Left renal cortex interstitium (tissue), 4 donors: ENCODE results near the gene TESK2. TPM values are rescaled to one million over a fixed set of nuclear protein-coding genes. Genes with fewer than 3 reads are reported as not detected.
A peak's percentile ranks its signal among the peaks of the same experiment; 100 is the strongest.

Experiments
- DNase-seq, 4 donors: peaks; one replicate each; pipeline ENCODE4 v3.0.0-alpha.2; 2013; ENCODE audit warnings: low read depth in 4 of 4, low spot score in 2 of 4, missing footprints in 1 of 4
- polyA plus RNA-seq, 4 donors: library from polyadenylated mRNA; unstranded; fragments of 120-200 nt; gene quantifications; one replicate each; pipeline ENCODE4 v1.2.1, GENCODE V29; 2013; ENCODE audit not compliant: insufficient read length in 4 of 4

Gene TESK2
- polyA plus RNA-seq, 4 donors, result 6.6 to 7.7 (median 6.9) TPM

DNA sequence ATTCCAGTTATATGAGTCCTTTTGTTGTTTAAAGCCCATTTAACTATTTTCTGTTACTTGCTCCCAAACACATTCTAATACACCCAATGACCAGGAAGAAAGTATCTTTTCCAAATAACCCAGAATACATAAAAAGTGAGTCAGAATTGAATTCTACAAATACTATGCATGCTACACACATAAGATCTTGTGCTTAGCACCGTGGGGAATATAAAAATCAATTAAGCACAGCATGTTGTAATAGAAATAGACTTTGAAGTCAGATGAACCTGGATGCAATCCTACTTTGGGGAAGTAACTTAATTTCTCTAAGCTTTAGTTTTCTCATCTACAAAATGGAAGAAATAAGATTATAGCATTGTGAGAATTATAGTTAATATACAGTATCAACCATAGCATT, 110.2 kb downstream of the TESK2 start:
- DNase-seq, result no peak

DNA sequence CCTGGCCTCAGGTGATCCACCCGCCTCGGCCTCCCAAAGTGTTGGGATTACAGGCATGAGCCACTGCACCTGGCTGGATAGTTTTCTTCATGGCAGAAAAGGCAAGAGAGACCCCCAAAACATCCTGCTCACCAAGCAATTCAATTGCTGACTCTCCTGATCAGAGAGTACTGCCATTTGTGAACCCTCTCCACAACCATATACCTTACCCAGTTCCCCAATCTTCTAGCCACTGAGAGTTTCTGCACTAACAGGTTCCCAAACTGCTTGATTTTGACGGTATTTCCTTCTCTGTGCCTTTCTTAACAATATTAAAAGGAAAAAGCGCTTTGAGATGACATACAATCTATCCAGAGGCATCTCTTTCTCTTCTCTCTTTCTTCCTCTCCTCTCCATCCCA, 110.8 kb downstream of the TESK2 start:
- DNase-seq, result no peak

DNA sequence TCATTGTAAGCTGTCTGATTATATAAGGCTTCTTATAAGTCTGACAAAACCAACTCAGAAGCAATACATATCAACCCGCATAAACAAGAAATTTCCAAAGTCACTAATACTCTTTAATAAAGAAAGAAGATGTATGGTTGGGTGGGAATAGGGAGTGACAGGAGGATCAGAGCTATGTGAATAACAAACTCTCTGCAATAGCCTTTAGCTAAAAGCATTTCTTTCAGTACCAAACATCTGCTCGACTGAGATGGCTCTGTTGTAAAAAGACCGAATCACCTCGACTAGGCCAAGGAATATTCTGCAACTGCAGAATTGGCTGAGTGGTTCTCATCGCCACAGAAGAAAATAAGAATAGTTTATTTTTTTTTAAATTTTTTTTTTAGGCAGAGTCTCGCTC, 111.4 kb downstream of the TESK2 start:
- DNase-seq, result no peak

DNA sequence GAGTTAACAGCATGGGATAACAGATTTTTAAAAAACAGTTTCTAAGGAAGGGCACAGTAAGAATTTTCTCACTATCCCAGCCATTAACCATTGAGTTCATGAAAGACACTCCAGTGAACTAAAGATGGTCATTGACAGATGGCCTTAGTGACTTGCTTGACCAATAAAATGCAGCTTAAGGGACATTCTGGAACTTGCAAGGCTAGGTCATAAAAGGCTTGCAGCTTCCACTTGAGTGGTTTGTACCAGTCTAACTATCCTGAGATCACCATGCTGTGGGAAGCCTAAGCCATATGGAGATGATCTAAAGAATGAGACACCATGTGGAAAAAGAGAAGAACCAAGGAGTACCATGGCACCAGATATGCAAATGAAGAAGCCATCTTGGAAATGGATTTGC, 112.8 kb downstream of the TESK2 start:
- no peak for DNase-seq

DNA sequence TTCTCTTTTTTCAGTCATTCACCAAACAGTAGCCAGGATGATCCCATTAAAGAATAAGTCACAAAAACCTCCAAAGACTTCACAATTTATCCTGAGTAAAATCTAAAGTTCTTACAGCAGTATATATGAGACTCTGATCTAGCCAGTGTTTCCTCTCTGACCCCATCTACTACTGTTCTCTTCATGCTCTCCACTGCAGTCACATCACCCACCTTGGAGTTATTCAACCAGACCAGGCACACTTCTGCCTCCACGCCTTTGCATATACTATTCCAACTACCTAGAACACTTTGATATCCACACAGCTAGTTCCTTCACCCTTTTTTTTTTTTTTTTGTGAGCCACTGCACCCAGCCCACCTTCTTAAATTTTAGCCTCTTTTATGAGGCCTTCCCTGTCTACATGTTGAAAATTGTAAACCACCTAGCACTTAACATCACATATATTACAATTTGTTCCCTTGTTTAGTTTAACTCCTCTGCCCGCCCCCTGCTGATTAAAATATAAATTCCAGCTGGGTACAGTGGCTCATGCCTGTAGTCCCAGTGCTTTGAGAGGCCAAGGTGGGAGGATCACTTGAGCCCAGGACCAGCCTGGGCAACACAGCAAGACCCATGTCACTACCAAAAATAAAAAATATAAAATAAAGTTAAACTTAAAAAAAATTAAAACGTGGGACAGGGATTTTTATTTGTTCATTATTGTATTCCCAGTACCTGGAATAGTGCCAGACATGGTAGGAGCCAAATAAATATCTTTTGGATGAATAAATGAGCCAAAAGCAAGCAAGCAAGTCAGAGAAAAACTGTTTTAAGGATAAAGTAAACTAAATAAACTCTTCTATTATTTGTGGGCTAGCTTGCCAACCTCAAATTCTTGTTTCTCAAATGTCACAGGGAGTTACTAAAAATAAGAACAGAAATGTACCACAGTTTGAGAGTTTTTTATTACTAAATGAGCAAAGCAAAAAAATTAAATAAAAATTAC, 115.6 kb downstream of the TESK2 start:
- no peak for DNase-seq

DNA sequence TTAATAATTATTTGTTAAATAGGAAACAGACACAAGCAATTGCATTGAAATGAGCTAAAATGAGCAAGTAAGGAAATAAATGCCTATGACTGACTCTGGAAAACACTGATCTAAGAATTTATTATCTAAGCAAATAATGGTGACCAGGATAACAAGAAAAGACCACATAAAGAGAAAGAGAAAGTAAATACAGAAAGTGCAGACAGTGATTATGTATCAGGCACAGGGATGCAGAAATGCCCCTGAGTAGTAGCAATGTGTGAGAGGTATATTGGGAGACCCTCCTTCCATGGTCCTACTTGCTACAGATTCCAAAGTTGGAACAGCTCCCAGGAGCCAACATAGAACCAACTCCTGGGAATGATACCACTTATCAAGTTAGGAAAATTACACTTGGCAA, 117.4 kb downstream of the TESK2 start:
- no peak for DNase-seq

DNA sequence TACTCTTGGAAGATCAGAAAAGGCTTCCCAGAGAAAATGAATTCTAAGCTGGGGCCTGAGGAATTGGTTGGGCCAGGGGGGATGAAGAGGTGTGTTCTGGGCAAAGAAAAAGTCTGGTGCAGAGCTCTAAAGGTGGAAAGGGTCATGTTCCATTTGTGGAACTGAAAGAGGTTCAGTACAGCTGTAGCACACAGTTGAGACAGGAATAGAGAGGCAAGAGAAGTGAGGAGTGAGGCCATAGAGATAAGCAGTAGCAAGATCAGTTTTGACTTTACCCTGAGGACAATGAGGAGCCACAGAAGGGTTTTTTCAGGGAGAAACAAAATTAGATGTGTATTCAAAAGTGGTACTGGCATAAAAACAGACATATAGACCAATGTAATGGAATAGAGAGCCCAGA, 120.4 kb downstream of the TESK2 start:
- DNase-seq, result no peak

DNA sequence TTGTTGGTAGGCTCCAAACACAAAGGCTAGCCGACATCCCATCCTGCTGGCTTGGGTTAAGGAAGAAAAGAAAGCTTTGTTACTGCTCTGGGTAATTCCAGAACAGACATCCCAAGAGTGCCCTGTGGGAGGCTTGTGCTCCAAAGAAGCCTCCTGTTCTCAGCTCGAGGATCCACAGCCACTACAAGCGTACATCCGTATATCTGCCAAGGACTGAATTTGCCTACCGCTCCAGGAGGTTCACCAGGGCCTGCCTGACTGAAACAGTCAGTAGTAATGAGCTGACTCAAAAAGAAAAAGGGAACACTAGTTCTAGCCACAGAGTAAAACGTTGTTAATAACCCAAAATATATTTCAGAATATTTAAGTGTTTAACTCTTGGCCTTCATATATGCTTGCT, 125.9 kb downstream of the TESK2 start:
- no peak for DNase-seq

DNA sequence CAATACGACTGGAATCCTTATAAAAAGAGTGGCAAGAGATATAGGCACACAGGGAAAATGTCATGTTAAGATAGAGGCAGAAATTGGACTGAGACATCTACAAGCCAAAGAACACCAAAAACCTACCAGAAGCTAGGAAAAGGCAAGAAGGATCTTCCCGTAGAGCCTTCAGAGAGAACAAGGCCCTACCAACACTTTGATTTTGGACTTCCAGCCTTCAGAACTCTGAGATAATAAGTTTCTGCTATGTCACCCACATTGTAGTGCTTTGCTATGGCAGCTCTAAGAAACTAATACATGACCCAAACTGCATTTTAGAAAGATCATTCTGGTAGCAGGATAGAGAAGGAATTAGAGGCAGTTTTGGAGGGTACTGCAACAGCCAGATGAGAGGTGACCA, 126.7 kb downstream of the TESK2 start:
- DNase-seq, result no peak

DNA sequence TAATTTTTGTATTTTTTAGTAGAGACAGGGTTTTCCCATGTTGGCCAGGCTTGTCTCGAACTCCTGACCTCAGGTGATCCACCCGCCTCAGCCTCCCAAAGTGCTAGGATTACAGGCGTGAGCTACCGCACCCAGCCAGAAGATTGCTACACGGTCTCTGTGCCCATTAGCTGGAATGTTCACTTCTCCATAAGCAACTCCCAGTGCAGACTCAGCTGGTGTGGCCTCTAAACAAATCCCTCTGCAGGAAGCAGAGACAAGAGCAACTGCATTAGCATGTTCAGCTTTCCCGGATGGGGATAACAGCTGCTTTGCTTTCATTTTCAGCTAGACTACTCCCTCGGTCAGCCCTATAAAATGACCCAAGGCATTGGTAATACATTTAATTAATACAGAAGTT, 130.0 kb downstream of the TESK2 start:
- DNase-seq, result peak in 1 of 4 donors; percentile 29

DNA sequence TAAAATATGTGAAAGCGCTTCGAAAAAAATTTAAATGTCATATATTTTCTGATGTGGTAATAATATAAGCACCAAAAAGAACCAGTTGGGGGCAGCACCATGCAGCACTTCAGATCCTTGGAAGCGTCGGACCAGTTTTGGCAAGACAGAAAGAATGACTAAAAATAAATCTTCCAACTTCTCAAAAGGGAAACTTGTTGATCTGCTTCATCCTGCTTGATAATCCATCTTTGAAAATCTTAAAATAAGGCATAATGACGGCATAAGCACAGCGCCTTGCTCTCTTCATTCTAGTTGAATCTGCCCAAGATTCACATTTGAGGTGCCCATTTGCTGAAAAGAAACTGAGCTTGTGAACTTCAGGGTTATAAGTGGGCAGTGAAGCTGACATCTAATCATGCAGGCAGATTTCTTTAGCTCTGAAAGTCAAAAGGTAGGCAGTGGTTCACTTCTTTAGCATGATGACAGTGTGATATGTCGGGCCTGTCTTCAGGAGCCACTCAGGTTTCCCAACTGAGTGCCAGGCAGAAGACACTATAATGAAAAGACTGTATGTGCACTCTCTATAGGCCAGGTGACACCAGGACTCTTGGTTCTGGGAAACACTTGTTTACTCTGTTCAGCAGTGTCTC, 131.0 kb downstream of the TESK2 start:
- peak in 2 of 4 donors; percentile 35 to 53 for DNase-seq

DNA sequence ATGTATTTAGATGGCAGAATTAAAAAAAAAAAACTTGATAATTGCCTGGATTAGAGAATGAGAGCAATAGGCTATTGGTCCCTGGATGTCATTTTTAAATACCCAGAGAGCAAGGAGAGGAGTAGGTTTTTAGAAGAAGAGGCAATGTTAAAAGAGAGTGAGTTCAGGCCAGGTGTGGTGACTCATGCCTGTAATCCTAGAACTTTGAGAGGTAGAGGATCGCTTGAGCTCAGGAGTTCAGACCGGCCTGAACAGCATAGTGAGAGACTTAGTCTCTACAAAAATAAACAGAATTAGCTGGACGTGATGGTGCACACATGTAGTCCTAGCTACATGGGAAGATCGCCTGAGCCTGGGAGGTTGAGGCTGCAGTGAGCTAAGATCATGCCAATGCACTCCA, 134.8 kb downstream of the TESK2 start:
- DNase-seq, result no peak

DNA sequence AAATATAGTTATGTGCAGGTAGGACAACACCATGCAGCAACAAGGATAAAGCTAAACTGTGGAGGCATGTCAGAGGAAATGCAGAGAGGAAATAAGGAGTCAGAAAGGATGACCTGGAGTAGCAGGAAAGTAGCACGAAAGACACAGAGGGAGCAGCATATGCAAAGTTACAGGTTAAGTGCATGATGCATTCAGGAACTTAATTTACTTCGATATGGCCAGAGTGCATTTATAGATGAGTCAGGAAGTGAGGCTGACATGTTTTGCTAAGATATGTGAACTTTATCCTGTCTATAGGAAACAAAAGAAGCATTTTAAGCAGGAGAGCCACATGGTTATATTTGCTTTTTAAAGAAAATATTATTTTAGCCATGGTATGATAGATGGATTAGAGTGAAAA, 135.3 kb downstream of the TESK2 start:
- no peak for DNase-seq

DNA sequence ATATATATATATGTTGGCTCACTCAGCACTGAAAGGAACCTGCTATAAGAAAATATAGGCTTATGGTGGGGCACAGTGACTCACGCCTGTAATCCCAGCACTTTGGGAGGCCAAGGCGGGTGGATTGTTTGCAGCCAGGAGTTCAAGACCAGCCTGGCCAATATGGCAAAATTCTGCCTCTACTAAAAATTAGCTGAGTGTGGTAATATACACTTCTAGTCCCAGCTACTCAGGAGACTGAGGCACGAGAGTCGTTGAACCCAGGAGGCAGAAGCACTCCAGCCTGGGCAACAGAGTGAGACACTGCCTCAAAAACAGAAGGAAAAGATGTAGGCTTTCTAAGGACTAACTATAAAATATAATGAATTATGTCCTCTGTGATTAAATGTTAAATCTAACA, 136.1 kb downstream of the TESK2 start:
- DNase-seq, result no peak

DNA sequence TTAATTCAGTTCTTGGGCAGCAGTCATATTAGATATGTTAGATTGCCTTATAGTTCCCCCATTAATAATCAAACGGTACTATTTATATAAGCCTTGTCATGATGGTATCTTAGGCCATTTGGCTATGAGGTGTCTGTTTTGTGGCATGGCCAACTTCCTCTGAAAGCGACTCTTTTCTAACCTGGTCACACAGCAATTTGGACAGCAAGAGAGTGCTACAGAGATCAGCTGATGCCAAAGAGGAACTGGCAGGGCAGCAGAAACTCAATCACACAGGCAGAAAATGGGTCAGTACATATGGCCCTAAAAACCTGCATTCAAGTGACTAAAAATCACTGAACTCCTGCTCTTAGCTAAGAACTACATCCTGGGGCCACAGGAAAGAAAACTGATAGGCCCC, 137.3 kb downstream of the TESK2 start:
- DNase-seq, result no peak

DNA sequence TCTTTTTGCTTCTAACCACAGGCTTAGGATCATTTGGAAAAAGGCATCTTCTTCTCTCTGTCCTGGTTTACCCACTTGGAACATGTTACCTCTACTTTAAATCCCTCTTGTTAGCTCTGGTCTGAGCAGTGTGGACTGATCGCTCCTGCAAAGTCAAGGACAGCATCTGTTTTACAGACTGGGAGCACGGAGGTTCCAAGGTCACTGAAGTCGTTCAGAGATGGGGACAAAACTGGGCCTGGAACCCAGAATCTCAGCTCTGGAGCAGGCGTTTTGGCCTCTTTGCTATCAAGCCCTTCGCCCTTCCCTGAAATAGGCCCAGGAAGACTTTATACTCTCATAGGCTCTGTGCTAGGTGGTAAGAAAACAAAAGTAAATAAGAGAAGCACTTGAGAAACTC, 139.5 kb downstream of the TESK2 start:
- no peak for DNase-seq

DNA sequence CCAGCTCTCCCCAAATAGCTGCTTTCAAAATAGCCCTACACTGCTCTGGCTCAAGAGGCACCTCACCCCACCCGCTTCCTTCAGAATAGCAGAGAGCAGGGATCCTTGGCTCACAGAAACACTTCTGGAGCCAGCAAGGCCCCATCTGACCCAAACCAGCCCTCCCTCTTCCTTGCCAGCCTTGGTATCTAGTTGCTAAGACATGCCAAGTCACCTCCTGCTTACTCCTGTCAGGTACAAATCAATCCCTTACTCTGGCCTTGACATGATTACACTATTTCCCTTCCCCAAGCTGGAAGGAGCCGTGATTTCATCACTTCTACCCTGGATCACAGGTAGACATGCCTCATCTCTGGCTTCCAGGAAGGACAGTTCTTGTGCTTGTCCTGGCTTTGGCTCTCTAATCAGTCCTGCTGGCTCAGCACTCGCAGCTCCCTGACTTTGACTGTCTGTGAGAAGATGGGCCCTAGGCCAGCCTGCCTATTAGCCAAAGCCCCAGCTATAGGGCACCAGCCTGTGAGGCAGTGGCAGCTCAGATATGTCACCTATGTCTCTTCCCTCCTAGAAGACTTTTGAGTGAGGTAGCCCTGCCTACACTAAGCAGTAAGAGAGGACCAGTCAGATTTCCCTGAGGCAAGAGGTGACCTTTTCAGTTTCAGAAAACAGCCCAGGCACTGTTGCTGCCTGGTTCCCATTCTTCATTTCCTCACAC, 141.8 kb downstream of the TESK2 start:
- DNase-seq, result no peak

DNA sequence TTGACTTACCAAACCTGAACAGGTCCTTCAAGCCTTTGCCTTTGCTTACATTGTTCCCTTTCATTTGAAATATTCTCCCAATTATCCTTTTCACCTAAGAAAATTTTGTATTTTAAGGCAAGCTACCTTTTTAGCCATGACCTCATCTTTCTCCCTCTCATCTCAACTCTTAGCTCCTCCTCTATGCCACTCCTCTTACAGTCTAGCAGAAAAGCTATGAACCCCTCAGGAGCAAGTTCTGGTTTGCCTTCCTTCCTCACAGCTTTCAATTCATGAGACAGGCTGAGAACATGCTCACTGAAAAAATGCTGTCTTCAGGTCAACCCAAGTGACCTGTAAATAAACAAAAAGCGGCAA, 142.4 kb downstream of the TESK2 start:
- DNase-seq, result no peak

DNA sequence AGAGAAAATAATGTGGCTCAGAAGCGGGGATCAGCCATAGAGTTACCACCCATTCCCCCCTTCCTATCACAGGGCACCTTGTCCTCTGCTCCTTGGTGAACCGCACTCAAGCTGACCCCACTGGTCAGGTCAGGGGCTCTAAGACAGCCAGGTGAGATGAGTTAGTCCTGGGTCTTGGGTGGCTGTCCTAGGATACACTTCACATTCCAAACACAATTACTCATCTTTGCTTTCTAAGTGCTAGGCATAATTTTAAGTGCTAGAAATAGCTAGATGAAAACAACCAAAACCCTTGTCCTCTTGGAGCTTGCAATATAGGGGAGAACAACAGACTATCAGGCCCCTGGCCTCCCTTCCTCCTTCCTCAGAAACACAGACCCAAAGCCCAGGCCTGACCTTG, 142.9 kb downstream of the TESK2 start:
- DNase-seq, result no peak

DNA sequence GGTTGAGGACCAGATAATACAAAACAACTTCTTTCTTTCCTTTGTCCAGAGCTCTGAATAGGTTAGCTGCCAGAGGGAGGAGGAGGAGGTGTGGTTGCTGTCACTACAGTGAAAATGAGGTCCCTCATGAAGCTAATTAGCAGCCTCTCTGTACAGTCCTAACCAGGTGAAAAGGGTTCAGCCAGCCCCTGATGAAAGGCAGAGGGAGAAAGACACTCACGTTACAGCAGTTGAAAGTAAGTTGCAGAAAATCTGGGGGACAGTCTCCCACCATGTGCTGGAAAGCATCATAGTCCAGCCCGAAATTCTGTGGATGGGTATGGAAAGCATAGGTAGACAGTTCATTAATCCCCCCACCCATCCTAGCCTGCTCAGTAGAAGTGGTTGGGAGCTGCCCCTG, 144.5 kb downstream of the TESK2 start:
- no peak for DNase-seq

DNA sequence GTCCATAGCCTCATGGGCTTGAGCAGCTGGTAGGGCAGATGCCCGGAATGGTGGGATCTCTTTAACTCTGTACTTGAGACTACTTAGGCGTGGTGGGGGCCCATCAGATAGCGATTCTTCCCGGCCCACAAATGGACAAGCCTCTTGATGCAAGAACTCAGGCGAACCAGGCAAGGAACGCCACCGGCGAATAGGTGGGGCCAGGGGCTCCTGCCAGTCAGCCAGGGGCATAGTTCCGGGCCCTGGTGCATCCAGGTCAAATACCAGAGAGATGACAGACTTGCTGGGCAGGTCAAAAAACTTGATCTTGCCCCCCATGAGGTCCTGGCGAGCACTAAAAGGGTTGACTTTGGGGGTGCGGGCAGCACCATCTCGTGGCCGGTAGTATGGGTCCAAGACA, 145.9 kb downstream of the TESK2 start:
- no peak for DNase-seq

DNA sequence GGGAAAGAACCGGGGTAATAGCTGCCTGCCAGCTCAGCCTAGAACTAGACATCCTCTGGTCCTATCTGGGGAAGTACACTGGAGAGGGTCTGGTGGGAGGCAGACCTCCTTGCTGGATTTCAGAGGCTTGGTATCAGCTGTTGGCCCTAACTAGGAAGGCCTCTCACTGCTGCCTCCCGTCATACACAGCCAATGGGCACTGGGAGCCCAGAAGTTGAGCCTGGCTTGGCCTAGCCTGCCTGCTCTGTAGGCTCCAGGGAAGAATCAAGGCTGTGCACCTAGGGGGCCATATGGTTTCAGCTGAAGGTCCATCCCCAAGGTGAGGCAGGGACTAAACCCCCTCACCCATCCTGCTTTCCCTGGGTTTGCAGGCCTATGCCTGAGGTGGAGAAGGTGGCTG, 146.5 kb downstream of the TESK2 start:
- no peak for DNase-seq
